Calu3 (cell line): ENCODE results near the gene DFFB. TPM values are rescaled to one million over a fixed set of nuclear protein-coding genes. Genes with fewer than 3 reads are reported as not detected.

Experiments used
- BruUV-seq: library from RNA; stranded (reverse); fragments of 400-500 nt; replicated peaks from 2 replicates; lab custom pipeline; 2021; lab: Mats Ljungman, UMichigan
- CTCF ChIA-PET: fragments of 300-600 bp; sonication (Branson Sonifier 250); formaldehyde crosslinking; loops from one replicate; lab custom pipeline; 2022; ENCODE audit warnings: antibody characterized with exemption; lab: Charles Lee
- DNase-seq: peaks from one replicate; pipeline ENCODE4 v3.0.0; 2022
- H3K27ac Mint-ChIP-seq: one replicate; pipeline ENCODE4 v1.8.0; 2022; ENCODE audit warnings: mixed read lengths; ENCODE audit not compliant: unreplicated experiment
- H3K27me3 Mint-ChIP-seq: one replicate; pipeline ENCODE4 v1.8.0; 2022; ENCODE audit warnings: mixed read lengths; ENCODE audit not compliant: unreplicated experiment
- H3K36me3 Mint-ChIP-seq: one replicate; pipeline ENCODE4 v1.8.0; 2022; ENCODE audit warnings: mild to moderate bottlenecking, moderate library complexity, mixed read lengths; ENCODE audit not compliant: insufficient read depth, unreplicated experiment
- H3K4me1 Mint-ChIP-seq: one replicate; pipeline ENCODE4 v1.8.0; 2022; ENCODE audit warnings: mild to moderate bottlenecking, low read depth, mixed read lengths; ENCODE audit not compliant: unreplicated experiment
- H3K4me3 Mint-ChIP-seq: one replicate; pipeline ENCODE4 v1.8.0; 2022; ENCODE audit warnings: mild to moderate bottlenecking, low read depth, moderate library complexity, mixed read lengths; ENCODE audit not compliant: unreplicated experiment
- H3K9me3 Mint-ChIP-seq: one replicate; pipeline ENCODE4 v1.8.0; 2022; ENCODE audit warnings: low read depth, mixed read lengths; ENCODE audit not compliant: unreplicated experiment
- intact Hi-C: fragments of 100-400 bp; cut with micrococcal nuclease; formaldehyde crosslinking; loops from one replicate; pipeline ENCODE4 v1.10.0; 2022; ENCODE audit not compliant: unreplicated experiment
- total RNA-seq: library from RNA; stranded (reverse); gene quantifications from 2 replicates; pipeline ENCODE4 v1.2.3, GENCODE V29; 2022
- TF ChIP-seq, protein P1 (sequence below): fragments of 200-600 bp; IDR thresholded peaks from one replicate; pipeline ENCODE4 v1.8.0; 2022; ENCODE audit warnings: antibody characterized with exemption; ENCODE audit not compliant: unreplicated experiment

The DFFB gene
- total RNA-seq, 1 experiment from 2014 or later: 6.6 TPM

DNA sequence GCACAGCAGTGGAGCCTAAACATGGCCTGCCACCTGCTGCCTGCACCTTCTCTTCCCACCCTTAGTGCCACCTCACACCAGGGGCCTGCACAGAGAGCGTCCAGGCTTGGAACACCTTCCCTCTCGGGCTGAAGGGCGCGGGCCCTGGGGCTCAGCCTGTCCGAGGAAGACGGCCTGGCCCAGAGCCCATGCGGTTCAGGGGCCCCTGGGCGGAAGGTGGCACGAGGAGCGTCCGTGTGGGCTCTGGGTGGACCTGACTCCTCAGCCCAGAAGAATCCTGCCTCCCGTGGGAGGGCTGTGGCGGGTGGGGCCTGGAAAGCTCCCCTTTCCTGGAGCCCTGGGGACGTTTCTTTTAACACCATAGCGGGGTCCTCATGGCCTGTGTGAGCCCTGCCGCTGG lies 19.4 kb downstream of the DFFB start:
- no peak overlapping the region for H3K4me3 Mint-ChIP-seq
- H3K36me3 Mint-ChIP-seq: no peaks in the 10 kb centered on the region
- no peak for DNase-seq
- H3K4me1 Mint-ChIP-seq: no peaks in the 10 kb centered on the region
- no peak overlapping the region for H3K27ac Mint-ChIP-seq
- H3K27me3 Mint-ChIP-seq: no peaks in the 10 kb centered on the region
- CTCF ChIA-PET: no interaction called here
- TF ChIP-seq, protein P1, sequence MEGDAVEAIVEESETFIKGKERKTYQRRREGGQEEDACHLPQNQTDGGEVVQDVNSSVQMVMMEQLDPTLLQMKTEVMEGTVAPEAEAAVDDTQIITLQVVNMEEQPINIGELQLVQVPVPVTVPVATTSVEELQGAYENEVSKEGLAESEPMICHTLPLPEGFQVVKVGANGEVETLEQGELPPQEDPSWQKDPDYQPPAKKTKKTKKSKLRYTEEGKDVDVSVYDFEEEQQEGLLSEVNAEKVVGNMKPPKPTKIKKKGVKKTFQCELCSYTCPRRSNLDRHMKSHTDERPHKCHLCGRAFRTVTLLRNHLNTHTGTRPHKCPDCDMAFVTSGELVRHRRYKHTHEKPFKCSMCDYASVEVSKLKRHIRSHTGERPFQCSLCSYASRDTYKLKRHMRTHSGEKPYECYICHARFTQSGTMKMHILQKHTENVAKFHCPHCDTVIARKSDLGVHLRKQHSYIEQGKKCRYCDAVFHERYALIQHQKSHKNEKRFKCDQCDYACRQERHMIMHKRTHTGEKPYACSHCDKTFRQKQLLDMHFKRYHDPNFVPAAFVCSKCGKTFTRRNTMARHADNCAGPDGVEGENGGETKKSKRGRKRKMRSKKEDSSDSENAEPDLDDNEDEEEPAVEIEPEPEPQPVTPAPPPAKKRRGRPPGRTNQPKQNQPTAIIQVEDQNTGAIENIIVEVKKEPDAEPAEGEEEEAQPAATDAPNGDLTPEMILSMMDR: no peak
- intact Hi-C loops: no loop called here
- no TSS peak for BruUV-seq
- no peaks in the 10 kb centered on the region for H3K9me3 Mint-ChIP-seq

- Mint-ChIP-seq H3K27ac (no peak overlapping the region), H3K36me3 (peaks cover 11% of the 10 kb centered on the region), H3K4me3 (no peak overlapping the region), H3K4me1 (no peaks in the 10 kb centered on the region), H3K9me3 (no peaks in the 10 kb centered on the region), H3K27me3 (no peaks in the 10 kb centered on the region)
- BruUV-seq: no TSS peak
- DNase-seq: no peak
- CTCF ChIA-PET: interaction anchor here (1.2 kb wide), 1 partner anchor 17 kb away, joined by 3 read pairs; no protein-coding TSS in a partner anchor
- intact Hi-C loops: no loop called here
- TF ChIP-seq, protein P1: no peak
These were observed 21.8 kb downstream of the DFFB start for GRCh38 chr1:3879099-3879498.

GRCh38 chr1:3879787-3880428 lies 22.6 kb downstream of the DFFB start:
- CTCF ChIA-PET: interaction anchor here (1.2 kb wide), 1 partner anchor 16 kb away, joined by 3 read pairs; no protein-coding TSS in a partner anchor
- Mint-ChIP-seq H3K36me3 (peaks cover 11% of the 10 kb centered on the region), H3K27ac (no peak overlapping the region), H3K27me3 (no peaks in the 10 kb centered on the region), H3K9me3 (no peaks in the 10 kb centered on the region), H3K4me1 (no peaks in the 10 kb centered on the region), H3K4me3 (no peak overlapping the region)
- intact Hi-C loops: no loop called here
- BruUV-seq: no TSS peak
- DNase-seq: no peak
- TF ChIP-seq, protein P1: no peak

DNA sequence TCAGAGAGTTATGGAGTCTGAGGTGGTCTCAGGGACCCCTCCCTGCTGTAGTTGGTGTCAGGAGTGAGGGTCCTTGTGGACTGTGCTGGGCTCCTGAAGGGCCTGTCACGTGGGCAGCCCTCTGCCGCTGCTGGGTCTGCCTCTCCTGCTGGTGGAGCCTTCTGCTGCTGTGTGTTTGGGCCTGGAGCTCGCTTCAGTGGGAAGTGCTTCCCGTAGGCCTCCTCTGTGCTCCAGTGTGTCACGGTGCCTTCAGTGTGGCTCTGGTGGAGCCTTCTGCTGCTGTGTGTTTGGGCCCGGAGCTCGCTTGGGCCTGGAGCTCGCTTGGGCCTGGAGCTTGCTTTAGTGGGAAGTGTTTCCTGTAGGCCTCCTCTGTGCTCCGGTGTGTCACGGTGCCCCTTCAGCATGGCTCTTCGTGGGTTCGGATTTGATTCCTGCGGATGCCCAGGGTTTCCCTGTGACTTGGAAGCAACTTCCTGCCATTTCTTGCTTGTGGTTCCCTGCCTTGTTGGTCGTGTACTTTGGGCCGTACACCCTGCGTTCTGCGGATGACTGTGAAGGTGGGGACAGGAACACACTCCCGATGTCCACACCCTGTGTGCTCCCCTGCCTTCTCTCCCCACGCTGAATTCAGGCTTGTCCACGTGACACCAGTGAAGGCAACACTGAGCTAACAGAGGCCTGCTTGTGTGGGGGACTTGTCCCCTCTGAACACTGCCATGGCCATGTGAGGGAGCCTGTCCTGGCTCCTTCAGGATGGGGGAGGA lies 23.3 kb downstream of the DFFB start:
- Mint-ChIP-seq H3K27me3 (no peaks in the 10 kb centered on the region), H3K36me3 (peaks cover 11% of the 10 kb centered on the region), H3K27ac (no peak overlapping the region), H3K4me3 (no peak overlapping the region), H3K9me3 (no peaks in the 10 kb centered on the region), H3K4me1 (no peaks in the 10 kb centered on the region)
- TF ChIP-seq, protein P1: no peak
- CTCF ChIA-PET: interaction anchor here (1.2 kb wide), 1 partner anchor 16 kb away, joined by 3 read pairs; no protein-coding TSS in a partner anchor
- BruUV-seq: no TSS peak
- no peak for DNase-seq
- intact Hi-C loops: no loop called here
